ENCODE data around the gene LURAP1L.
"Not testable (repeated sequence)": the region's sequence is repeated elsewhere in the genome, so short reads cannot be mapped to it uniquely, and the experiment has no call there.

Gene LURAP1L

GRCh38 chr9:12862611-12863410 lies 88.0 kb downstream of the LURAP1L start:
- TF ChIP-seq POLR2AphosphoS5 (IDR thresholded peaks at IDR 0.05; ENCODE audit: low read depth, low read length): no peak
- no peak for TF ChIP-seq POLR2A (IDR thresholded peaks at IDR 0.05; ENCODE audit: low read depth, low read length)
- no peak for TF ChIP-seq POU2F2 (IDR thresholded peaks at IDR 0.05; ENCODE audit: low read depth, low read length)
- TF ChIP-seq SPI1 (IDR thresholded peaks at IDR 0.05; ENCODE audit: low read depth, low read length): no peak
- TF ChIP-seq PAX5 (IDR thresholded peaks at IDR 0.05; ENCODE audit: insufficient read depth, low read length, severe bottlenecking): no peak
- no peak for TF ChIP-seq TAF1 (IDR thresholded peaks at IDR 0.05; ENCODE audit: low read depth, low read length)
- DNase-seq (ENCODE audit: insufficient read length, low spot score) (no peak), FAIRE-seq (no peak)

GRCh38 chr9:12863618-12864017 lies 88.8 kb downstream of the LURAP1L start:
- DNase-seq (ENCODE audit: insufficient read length, low spot score) (no peak), FAIRE-seq (no peak)
- TF ChIP-seq TAF1 (IDR thresholded peaks at IDR 0.05; ENCODE audit: low read depth, low read length) (no peak), POLR2AphosphoS5 (IDR thresholded peaks at IDR 0.05; ENCODE audit: low read depth, low read length) (no peak), PAX5 (IDR thresholded peaks at IDR 0.05; ENCODE audit: insufficient read depth, low read length, severe bottlenecking) (no peak), POLR2A (IDR thresholded peaks at IDR 0.05; ENCODE audit: low read depth, low read length) (no peak), SPI1 (IDR thresholded peaks at IDR 0.05; ENCODE audit: low read depth, low read length) (no peak), POU2F2 (IDR thresholded peaks at IDR 0.05; ENCODE audit: low read depth, low read length) (no peak)

GRCh38 chr9:12865380-12865779 lies 90.6 kb downstream of the LURAP1L start:
- not testable (repeated sequence) for FAIRE-seq

More at GRCh38 chr9:12865380-12865779, 90.6 kb downstream of the LURAP1L start:
- DNase-seq (ENCODE audit: insufficient read length, low spot score): not testable (repeated sequence)

Measured in GM12891 (cell line).